RPMI8226 (cell line): ENCODE results near the gene FTSJ3.
"Not testable (repeated sequence)": the region's sequence is repeated elsewhere in the genome, so short reads cannot be mapped to it uniquely, and the experiment has no call there.

ENCODE experiments used
- DNase-seq: peaks from one replicate; pipeline ENCODE4 v3.0.0-alpha.2; 2015

FTSJ3 gene

GRCh38 chr17:63826468-63827001 is 928 bp downstream of the FTSJ3 start:
- peak; percentile 35 for DNase-seq

GRCh38 chr17:63824362-63824761 is 3.1 kb downstream of the FTSJ3 start:
- no peak for DNase-seq

- no peak for DNase-seq
Observed at GRCh38 chr17:63823659-63824331, 3.7 kb downstream of the FTSJ3 start.

GRCh38 chr17:63822537-63822936 is 4.9 kb downstream of the FTSJ3 start:
- DNase-seq = no peak

- DNase-seq = no peak
Observed at GRCh38 chr17:63821804-63822203, 5.7 kb downstream of the FTSJ3 start.

GRCh38 chr17:63820963-63821561 is 6.4 kb downstream of the FTSJ3 start:
- no peak for DNase-seq

GRCh38 chr17:63819585-63820537 is 7.6 kb downstream of the FTSJ3 start:
- no peak for DNase-seq

GRCh38 chr17:63819131-63819530 is 8.3 kb downstream of the FTSJ3 start:
- DNase-seq = no peak

- no peak for DNase-seq
Observed at GRCh38 chr17:63817736-63818385, 9.6 kb downstream of the FTSJ3 start.

- no peak for DNase-seq
Observed at GRCh38 chr17:63816669-63817068, 10.8 kb downstream of the FTSJ3 start.

- no peak for DNase-seq
Observed at GRCh38 chr17:63816123-63816522, 11.3 kb downstream of the FTSJ3 start.

- no peak for DNase-seq
Observed at GRCh38 chr17:63809970-63810369, 17.5 kb downstream of the FTSJ3 start.

- DNase-seq = no peak
Observed at GRCh38 chr17:63805591-63805990, 21.9 kb downstream of the FTSJ3 start.

GRCh38 chr17:63804328-63804727 is 23.1 kb downstream of the FTSJ3 start:
- no peak for DNase-seq

- DNase-seq = no peak
Observed at GRCh38 chr17:63800783-63801182, 26.7 kb downstream of the FTSJ3 start.

GRCh38 chr17:63798572-63799106 is 28.8 kb downstream of the FTSJ3 start:
- no peak for DNase-seq

GRCh38 chr17:63796375-63796774 is 31.1 kb downstream of the FTSJ3 start:
- DNase-seq = not testable (repeated sequence)

GRCh38 chr17:63792055-63792729 is 35.3 kb downstream of the FTSJ3 start:
- no peak for DNase-seq

- no peak for DNase-seq
Observed at GRCh38 chr17:63790057-63790456, 37.4 kb downstream of the FTSJ3 start.

GRCh38 chr17:63786971-63787711 is 40.3 kb downstream of the FTSJ3 start:
- no peak for DNase-seq

GRCh38 chr17:63786117-63786516 is 41.3 kb downstream of the FTSJ3 start:
- no peak for DNase-seq
